Measurements from ENCODE around the gene GDF10.

The GDF10 gene

DNA sequence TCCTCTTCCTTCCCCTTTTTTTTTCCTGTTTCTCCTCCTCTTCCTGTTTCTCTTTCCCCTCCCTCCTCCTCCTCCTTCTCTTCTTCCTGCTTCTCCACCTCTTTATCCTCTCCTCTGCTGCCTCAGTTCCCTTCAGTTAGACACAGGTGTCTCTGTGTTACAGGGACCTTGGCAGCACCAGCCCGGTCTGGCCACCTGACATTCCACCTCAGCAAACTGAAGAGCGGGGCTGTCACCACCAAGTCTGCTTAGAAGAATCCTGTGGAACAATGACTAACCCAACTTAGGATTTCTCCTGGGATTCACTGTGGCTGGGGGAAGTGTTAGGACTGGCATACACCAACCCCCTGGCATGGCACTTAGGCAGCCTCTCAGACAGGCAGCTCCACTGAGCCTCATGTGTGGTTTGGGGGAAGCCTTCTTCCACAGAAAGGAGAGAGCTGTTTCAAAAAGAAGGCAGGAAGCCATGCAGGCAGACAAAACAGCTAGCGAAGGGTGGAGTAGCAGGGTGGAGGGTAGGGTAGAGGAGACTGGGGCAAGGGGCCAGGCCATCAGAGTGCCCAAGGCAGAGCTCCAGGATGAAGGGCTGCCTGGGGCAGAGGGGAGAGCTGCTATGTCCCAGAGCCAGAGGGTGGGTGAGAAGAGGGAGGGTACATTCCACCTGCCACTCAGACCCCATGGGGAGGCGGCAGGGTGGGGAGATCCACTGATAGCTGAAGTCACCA lies 13.2 kb upstream of the GDF10 start:
- CTCF ChIA-PET: interaction anchor here (0.7 to 1.0 kb wide), 2 partner anchors 25 to 262 kb away, joined by 4 to 5 read pairs; no protein-coding TSS in a partner anchor
- no peaks in the 10 kb centered on the region for H3K9me3 ChIP-seq (ENCODE audit: control insufficient read depth, insufficient read depth, low read depth, low read length)

DNA sequence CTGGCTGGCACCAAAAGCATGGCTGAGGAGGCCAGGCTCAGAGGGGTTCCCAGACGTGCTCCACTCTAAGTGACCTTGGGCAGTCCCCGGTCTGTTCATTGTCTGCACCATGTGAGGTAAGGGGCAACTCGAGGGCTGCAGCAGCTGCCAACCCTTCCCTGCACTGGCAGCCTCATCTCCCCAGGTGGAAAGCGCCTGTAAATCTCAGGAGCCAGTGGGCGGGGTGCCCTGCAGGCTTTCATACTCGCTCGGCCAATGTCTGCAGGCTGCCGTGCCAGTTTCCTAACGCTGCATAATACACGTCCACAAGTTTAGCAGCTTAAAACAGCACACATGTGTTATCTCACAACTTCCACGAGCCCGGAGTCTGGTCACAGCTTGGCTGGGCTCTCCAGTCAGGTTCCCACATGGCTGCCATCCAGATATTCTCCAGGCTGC lies 12.6 kb upstream of the GDF10 start:
- H3K4me3 ChIP-seq (ENCODE audit: low read depth, low read length): no peak overlapping the region
- H3K4me1 ChIP-seq (ENCODE audit: control insufficient read depth, insufficient read depth, low read length): no peaks in the 10 kb centered on the region
- no peak for TF ChIP-seq KLF7 (tag by site-specific recombination; IDR thresholded peaks at IDR 0.05; ENCODE audit: borderline replicate concordance)
- TF ChIP-seq, protein P1, sequence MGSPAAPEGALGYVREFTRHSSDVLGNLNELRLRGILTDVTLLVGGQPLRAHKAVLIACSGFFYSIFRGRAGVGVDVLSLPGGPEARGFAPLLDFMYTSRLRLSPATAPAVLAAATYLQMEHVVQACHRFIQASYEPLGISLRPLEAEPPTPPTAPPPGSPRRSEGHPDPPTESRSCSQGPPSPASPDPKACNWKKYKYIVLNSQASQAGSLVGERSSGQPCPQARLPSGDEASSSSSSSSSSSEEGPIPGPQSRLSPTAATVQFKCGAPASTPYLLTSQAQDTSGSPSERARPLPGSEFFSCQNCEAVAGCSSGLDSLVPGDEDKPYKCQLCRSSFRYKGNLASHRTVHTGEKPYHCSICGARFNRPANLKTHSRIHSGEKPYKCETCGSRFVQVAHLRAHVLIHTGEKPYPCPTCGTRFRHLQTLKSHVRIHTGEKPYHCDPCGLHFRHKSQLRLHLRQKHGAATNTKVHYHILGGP (tag by site-specific recombination; IDR thresholded peaks at IDR 0.05): no peak
- H3K36me3 ChIP-seq (ENCODE audit: control insufficient read depth in 2 of 2, insufficient read depth in 1 of 2, low read length in 2 of 2): no peaks in the 10 kb centered on the region
- H3K9me3 ChIP-seq (ENCODE audit: control insufficient read depth, insufficient read depth, low read depth, low read length): no peaks in the 10 kb centered on the region
- ChIA-PET POLR2A (no interaction called here), CTCF (interaction anchor here (2.2 kb wide), 1 partner anchor 239 kb away, joined by 7 read pairs; no protein-coding TSS in a partner anchor)
- no peak overlapping the region for H3K27ac ChIP-seq (ENCODE audit: extremely low read depth, low read depth, low read length)

More for the DNA sequence above, 13.2 kb upstream of the GDF10 start:
- POLR2A ChIA-PET: interaction anchor here (0.6 kb wide), 1 partner anchor 727 kb away, joined by 6 read pairs; no protein-coding TSS in a partner anchor
- Histone ChIP-seq H3K4me1 (ENCODE audit: control insufficient read depth, insufficient read depth, low read length) (no peaks in the 10 kb centered on the region), H3K27ac (ENCODE audit: extremely low read depth, low read depth, low read length) (no peak overlapping the region), H3K36me3 (ENCODE audit: control insufficient read depth in 2 of 2, insufficient read depth in 1 of 2, low read length in 2 of 2) (no peaks in the 10 kb centered on the region), H3K4me3 (ENCODE audit: low read depth, low read length) (no peak overlapping the region)
- TF ChIP-seq, protein P2, sequence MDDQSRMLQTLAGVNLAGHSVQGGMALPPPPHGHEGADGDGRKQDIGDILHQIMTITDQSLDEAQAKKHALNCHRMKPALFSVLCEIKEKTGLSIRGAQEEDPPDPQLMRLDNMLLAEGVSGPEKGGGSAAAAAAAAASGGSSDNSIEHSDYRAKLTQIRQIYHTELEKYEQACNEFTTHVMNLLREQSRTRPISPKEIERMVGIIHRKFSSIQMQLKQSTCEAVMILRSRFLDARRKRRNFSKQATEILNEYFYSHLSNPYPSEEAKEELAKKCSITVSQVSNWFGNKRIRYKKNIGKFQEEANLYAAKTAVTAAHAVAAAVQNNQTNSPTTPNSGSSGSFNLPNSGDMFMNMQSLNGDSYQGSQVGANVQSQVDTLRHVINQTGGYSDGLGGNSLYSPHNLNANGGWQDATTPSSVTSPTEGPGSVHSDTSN (CRISPR knock-in tag; IDR thresholded peaks at IDR 0.05): no peak
- TF ChIP-seq, protein P3, sequence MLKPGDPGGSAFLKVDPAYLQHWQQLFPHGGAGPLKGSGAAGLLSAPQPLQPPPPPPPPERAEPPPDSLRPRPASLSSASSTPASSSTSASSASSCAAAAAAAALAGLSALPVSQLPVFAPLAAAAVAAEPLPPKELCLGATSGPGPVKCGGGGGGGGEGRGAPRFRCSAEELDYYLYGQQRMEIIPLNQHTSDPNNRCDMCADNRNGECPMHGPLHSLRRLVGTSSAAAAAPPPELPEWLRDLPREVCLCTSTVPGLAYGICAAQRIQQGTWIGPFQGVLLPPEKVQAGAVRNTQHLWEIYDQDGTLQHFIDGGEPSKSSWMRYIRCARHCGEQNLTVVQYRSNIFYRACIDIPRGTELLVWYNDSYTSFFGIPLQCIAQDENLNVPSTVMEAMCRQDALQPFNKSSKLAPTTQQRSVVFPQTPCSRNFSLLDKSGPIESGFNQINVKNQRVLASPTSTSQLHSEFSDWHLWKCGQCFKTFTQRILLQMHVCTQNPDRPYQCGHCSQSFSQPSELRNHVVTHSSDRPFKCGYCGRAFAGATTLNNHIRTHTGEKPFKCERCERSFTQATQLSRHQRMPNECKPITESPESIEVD (tag by site-specific recombination; IDR thresholded peaks at IDR 0.05): no peak
- TF ChIP-seq ZNF174 (tag by site-specific recombination; IDR thresholded peaks at IDR 0.05) (no peak), ZNF16 (tag by site-specific recombination; IDR thresholded peaks at IDR 0.05; ENCODE audit: low read depth) (no peak), BCL11A (tag by site-specific recombination; IDR thresholded peaks at IDR 0.05; ENCODE audit: low read depth) (no peak), ZNF169 (tag by site-specific recombination; IDR thresholded peaks at IDR 0.05) (no peak), ZNF239 (tag by site-specific recombination; IDR thresholded peaks at IDR 0.05) (no peak), ZBTB17 (tag by site-specific recombination; IDR thresholded peaks at IDR 0.05) (no peak), ZNF843 (tag by site-specific recombination; IDR thresholded peaks at IDR 0.05) (no peak), ZNF670 (tag by site-specific recombination; IDR thresholded peaks at IDR 0.05; ENCODE audit: low read depth) (no peak), GLI4 (tag by site-specific recombination; IDR thresholded peaks at IDR 0.05) (no peak), GLI2 (tag by site-specific recombination; IDR thresholded peaks at IDR 0.05; ENCODE audit: borderline replicate concordance, low read depth) (no peak), OSR2 (tag by site-specific recombination; IDR thresholded peaks at IDR 0.05) (no peak), SETDB1 (IDR thresholded peaks at IDR 0.05; ENCODE audit: insufficient read length, low read length) (no peak)
- TF ChIP-seq, protein P4, sequence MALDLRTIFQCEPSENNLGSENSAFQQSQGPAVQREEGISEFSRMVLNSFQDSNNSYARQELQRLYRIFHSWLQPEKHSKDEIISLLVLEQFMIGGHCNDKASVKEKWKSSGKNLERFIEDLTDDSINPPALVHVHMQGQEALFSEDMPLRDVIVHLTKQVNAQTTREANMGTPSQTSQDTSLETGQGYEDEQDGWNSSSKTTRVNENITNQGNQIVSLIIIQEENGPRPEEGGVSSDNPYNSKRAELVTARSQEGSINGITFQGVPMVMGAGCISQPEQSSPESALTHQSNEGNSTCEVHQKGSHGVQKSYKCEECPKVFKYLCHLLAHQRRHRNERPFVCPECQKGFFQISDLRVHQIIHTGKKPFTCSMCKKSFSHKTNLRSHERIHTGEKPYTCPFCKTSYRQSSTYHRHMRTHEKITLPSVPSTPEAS (tag by site-specific recombination; IDR thresholded peaks at IDR 0.05): no peak
